Keratinocyte (primary cell): Measurements from ENCODE around the gene BBX. TPM values are rescaled to one million over a fixed set of nuclear protein-coding genes. Genes with fewer than 3 reads are reported as not detected.

Source experiments
- DNase-seq: peaks from one replicate; pipeline ENCODE4 v3.0.0-alpha.2; 2011; ENCODE audit warnings: low read depth, missing footprints, low spot score
- FAIRE-seq: peaks from 2 replicates; lab custom pipeline; 2011; peaks lifted over from hg19 to GRCh38; lab: Jason Lieb, UNC
- H2AFZ ChIP-seq: 2 replicates; pipeline ENCODE4 v1.6.0; 2012; ENCODE audit warnings: low read length, control low read depth, inconsistent platforms; ENCODE audit not compliant: control insufficient read depth
- H3K27ac ChIP-seq: 2 replicates; pipeline ENCODE4 v1.5.1; 2011; ENCODE audit warnings: low read length; ENCODE audit not compliant: control insufficient read depth, insufficient read depth
- H3K27me3 ChIP-seq: 3 replicates; pipeline ENCODE4 v1.6.0; 2011; ENCODE audit warnings: low read length; ENCODE audit not compliant: control insufficient read depth, insufficient read depth; ENCODE audit errors: extremely low read depth
- H3K36me3 ChIP-seq, 2 experiments: 2 replicates in 1 of 2; 3 replicates in 1 of 2; pipeline ENCODE4 v1.5.1; 2011; ENCODE audit warnings: low read length in 2 of 2, mild to moderate bottlenecking in 1 of 2; ENCODE audit not compliant: control insufficient read depth in 2 of 2, insufficient read depth in 2 of 2; ENCODE audit errors: extremely low read depth in 1 of 2
- H3K4me1 ChIP-seq: 3 replicates; pipeline ENCODE4 v1.5.1; 2011; ENCODE audit warnings: low read length; ENCODE audit not compliant: control insufficient read depth, insufficient read depth; ENCODE audit errors: extremely low read depth
- H3K4me2 ChIP-seq: 3 replicates; pipeline ENCODE4 v1.6.0; 2011; ENCODE audit warnings: low read depth, low read length; ENCODE audit not compliant: control insufficient read depth, insufficient read depth; ENCODE audit errors: extremely low read depth
- H3K4me3 ChIP-seq, 3 experiments: fragments of 200-600 bp in 1 of 3; sonication (generic) in 1 of 3; 2 replicates in 2 of 3; 3 replicates in 1 of 3; pipeline ENCODE4 v1.5.1; 2011 to 2016; ENCODE audit warnings: low read length in 3 of 3, mild to moderate bottlenecking in 3 of 3, control low read depth in 2 of 3, inconsistent platforms in 1 of 3, low read depth in 1 of 3, mixed read lengths in 1 of 3, mixed run types in 1 of 3, moderate library complexity in 1 of 3; ENCODE audit not compliant: control insufficient read depth in 2 of 3, insufficient read depth in 2 of 3; ENCODE audit errors: extremely low read depth in 1 of 3
- H3K79me2 ChIP-seq: 2 replicates; pipeline ENCODE4 v1.6.0; 2012; ENCODE audit warnings: low read length; ENCODE audit not compliant: control insufficient read depth, insufficient read depth
- H3K9ac ChIP-seq: 3 replicates; pipeline ENCODE4 v1.6.0; 2011; ENCODE audit warnings: low read length; ENCODE audit not compliant: control insufficient read depth, insufficient read depth; ENCODE audit errors: extremely low read depth
- H3K9me1 ChIP-seq: 3 replicates; pipeline ENCODE4 v1.6.0; 2011; ENCODE audit warnings: low read length; ENCODE audit not compliant: control insufficient read depth, insufficient read depth; ENCODE audit errors: extremely low read depth
- H3K9me3 ChIP-seq: 2 replicates; pipeline ENCODE4 v1.5.1; 2012; ENCODE audit warnings: low read depth, low read length; ENCODE audit not compliant: control insufficient read depth
- H4K20me1 ChIP-seq: 3 replicates; pipeline ENCODE4 v1.6.0; 2011; ENCODE audit warnings: low read length; ENCODE audit not compliant: control insufficient read depth, insufficient read depth; ENCODE audit errors: extremely low read depth
- EZH2 ChIP-seq: IDR thresholded peaks from one replicate; pipeline ENCODE4 v1.6.1; 2012; ENCODE audit warnings: inconsistent platforms, mild to moderate bottlenecking, low read length, moderate library complexity
- dilution Hi-C: fragments of 300-500 bp; cut with MboI; formaldehyde crosslinking; loops from one replicate; pipeline ENCODE4 v1.7.0; 2020; ENCODE audit warnings: low sequenced_read_pairs; ENCODE audit not compliant: extremely low pct_ligation_motif_present
- polyA plus RNA-seq, 5 experiments: library from polyadenylated mRNA; depleted of rRNA in 3 of 5; stranded (reverse) in 3 of 5; stranded (forward) in 1 of 5; unstranded in 1 of 5; fragments of >200 nt; gene quantifications; 1 replicate in 1 of 5; 2 replicates in 3 of 5; 3 replicates in 1 of 5; pipeline versions ENCODE4 v1.2.1 to v1.2.3, GENCODE V29; 2011 to 2012; ENCODE audit warnings: missing spikeins in 2 of 5, low read depth in 1 of 5, low replicate concordance in 1 of 5
- TF ChIP-seq, protein P1 (sequence below), 3 experiments: IDR thresholded peaks in 1 of 3; conservative IDR thresholded peaks in 1 of 3; optimal IDR thresholded peaks in 1 of 3; 2 replicates in 2 of 3; 3 replicates in 1 of 3; pipeline versions ENCODE3 to v1.5.1; 2011; ENCODE audit warnings: low read length in 3 of 3, mild to moderate bottlenecking in 3 of 3, moderate library complexity in 2 of 3, control low read depth in 1 of 3, inconsistent platforms in 1 of 3; ENCODE audit not compliant: insufficient read depth in 2 of 3; ENCODE audit errors: extremely low read depth in 1 of 3

The BBX gene
- polyA plus RNA-seq, 1 donor (not counting 4 experiments of a cell fraction or from before 2014, with no cell fraction given) = 43.4 TPM

DNA sequence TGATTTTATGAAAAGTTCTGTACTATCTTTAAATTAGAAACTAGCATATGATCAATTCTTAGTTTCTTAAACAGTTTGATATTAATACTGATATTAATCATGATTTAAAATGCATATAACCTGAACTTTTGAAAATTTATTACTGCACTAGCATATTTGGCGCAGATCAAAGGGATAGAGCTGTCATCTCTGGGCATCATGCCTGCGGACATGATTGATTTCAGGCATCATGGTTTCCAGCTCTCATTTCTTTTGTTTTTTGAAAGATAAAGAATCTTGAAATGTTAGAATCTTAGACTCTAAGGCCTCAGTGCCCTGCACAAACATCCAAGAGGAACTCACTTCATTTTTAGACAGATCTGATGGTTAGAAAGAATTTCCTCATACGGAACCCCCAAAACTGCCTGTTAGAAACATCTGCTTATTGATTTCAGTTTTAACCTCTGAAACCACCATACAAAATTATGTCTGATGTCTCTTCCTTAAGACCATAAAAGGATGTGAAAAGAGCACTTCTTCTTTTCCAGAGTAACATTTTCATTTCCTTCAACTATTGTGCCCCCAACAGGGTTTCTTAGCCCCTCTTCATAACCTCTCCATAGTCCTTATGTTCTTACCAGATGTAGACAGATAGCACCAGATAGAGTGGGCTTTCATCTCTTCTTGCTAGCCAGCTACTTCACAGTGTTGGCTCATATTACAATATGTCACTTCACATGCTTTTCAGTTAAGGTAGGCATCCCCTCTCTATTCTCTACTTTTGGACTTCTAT lies 110.8 kb downstream of the BBX start:
- FAIRE-seq = no peak
- no peaks in the 10 kb centered on the region for H3K9me1 ChIP-seq
- no peaks in the 10 kb centered on the region for H3K79me2 ChIP-seq
- no peak overlapping the region for H2AFZ ChIP-seq
- DNase-seq = no peak
- dilution Hi-C loops = no loop called here
- H3K9me3 ChIP-seq = no peaks in the 10 kb centered on the region
- no peak overlapping the region for H3K27ac ChIP-seq
- no peaks in the 10 kb centered on the region for H4K20me1 ChIP-seq
- H3K4me3 ChIP-seq = no peak overlapping the region
- H3K27me3 ChIP-seq = no peaks in the 10 kb centered on the region
- TF ChIP-seq EZH2 = no peak
- TF ChIP-seq, protein P1, sequence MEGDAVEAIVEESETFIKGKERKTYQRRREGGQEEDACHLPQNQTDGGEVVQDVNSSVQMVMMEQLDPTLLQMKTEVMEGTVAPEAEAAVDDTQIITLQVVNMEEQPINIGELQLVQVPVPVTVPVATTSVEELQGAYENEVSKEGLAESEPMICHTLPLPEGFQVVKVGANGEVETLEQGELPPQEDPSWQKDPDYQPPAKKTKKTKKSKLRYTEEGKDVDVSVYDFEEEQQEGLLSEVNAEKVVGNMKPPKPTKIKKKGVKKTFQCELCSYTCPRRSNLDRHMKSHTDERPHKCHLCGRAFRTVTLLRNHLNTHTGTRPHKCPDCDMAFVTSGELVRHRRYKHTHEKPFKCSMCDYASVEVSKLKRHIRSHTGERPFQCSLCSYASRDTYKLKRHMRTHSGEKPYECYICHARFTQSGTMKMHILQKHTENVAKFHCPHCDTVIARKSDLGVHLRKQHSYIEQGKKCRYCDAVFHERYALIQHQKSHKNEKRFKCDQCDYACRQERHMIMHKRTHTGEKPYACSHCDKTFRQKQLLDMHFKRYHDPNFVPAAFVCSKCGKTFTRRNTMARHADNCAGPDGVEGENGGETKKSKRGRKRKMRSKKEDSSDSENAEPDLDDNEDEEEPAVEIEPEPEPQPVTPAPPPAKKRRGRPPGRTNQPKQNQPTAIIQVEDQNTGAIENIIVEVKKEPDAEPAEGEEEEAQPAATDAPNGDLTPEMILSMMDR (optimal IDR thresholded peaks at IDR 0.05 in 1 of 3, IDR thresholded peaks at IDR 0.05 in 1 of 3, conservative IDR thresholded peaks at IDR 0.05 in 1 of 3; ENCODE audit: extremely low read depth in 1 of 3, insufficient read depth in 2 of 3, low read length in 3 of 3) = no peak
- H3K4me1 ChIP-seq = no peaks in the 10 kb centered on the region
- H3K4me2 ChIP-seq = no peak overlapping the region
- H3K9ac ChIP-seq = no peak overlapping the region
- H3K36me3 ChIP-seq = no peaks in the 10 kb centered on the region

DNA sequence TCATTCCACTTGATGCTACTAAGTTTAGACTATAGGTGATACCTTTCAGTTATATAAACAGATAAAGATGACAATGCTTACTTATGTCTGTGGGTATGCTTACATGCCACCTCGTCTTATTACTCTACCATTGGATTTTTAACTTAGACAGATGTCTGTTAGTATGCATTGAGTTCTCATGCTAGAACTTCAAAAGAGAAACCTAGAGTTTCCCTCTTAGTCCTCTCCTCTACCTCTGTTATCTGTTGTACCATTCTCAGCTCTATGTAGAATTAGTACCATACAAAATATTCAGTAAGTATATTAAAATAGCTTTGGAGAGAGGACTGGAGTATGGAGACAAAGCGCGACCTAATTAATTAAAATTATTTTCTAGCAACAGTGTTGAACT lies 111.3 kb downstream of the BBX start:
- no peaks in the 10 kb centered on the region for H3K27me3 ChIP-seq
- no peak overlapping the region for H3K9ac ChIP-seq
- peaks cover under 1% of the 10 kb centered on the region for H4K20me1 ChIP-seq
- H2AFZ ChIP-seq = no peak overlapping the region
- TF ChIP-seq, protein P1 (optimal IDR thresholded peaks at IDR 0.05 in 1 of 3, IDR thresholded peaks at IDR 0.05 in 1 of 3, conservative IDR thresholded peaks at IDR 0.05 in 1 of 3; ENCODE audit: extremely low read depth in 1 of 3, insufficient read depth in 2 of 3, low read length in 3 of 3) = no peak
- TF ChIP-seq EZH2 = no peak
- no peak overlapping the region for H3K27ac ChIP-seq
- H3K4me2 ChIP-seq = no peak overlapping the region
- H3K9me3 ChIP-seq = no peaks in the 10 kb centered on the region
- H3K9me1 ChIP-seq = no peaks in the 10 kb centered on the region
- no peak for FAIRE-seq
- dilution Hi-C loops = no loop called here
- H3K36me3 ChIP-seq = no peaks in the 10 kb centered on the region
- no peaks in the 10 kb centered on the region for H3K79me2 ChIP-seq
- no peak overlapping the region for H3K4me3 ChIP-seq
- no peak for DNase-seq
- H3K4me1 ChIP-seq = no peaks in the 10 kb centered on the region
